Muscle layer of colon (tissue), 2 donors: ENCODE data around the gene CSF1R.

Experiments used
- H3K27ac ChIP-seq: one replicate; pipeline ENCODE4 v1.7.0; 2013; ENCODE audit warnings: low read depth, mild to moderate bottlenecking, low read length, moderate library complexity
- H3K27me3 ChIP-seq, 2 donors: one replicate each; pipeline ENCODE4 v1.7.0; 2013; ENCODE audit warnings: low read length in 2 of 2, mild to moderate bottlenecking in 2 of 2; ENCODE audit not compliant: insufficient read depth in 2 of 2, control insufficient read depth in 1 of 2
- H3K36me3 ChIP-seq: one replicate; pipeline ENCODE4 v1.7.0; 2013; ENCODE audit warnings: mild to moderate bottlenecking, low read length; ENCODE audit not compliant: insufficient read depth
- H3K4me1 ChIP-seq: one replicate; pipeline ENCODE4 v1.7.0; 2013; ENCODE audit warnings: mild to moderate bottlenecking, low read length; ENCODE audit not compliant: insufficient read depth
- H3K4me3 ChIP-seq, 2 donors: one replicate each; pipeline ENCODE4 v1.7.0; 2013; ENCODE audit warnings: low read length in 2 of 2, low read depth in 1 of 2, mild to moderate bottlenecking in 1 of 2, moderate library complexity in 1 of 2
- H3K9ac ChIP-seq: one replicate; pipeline ENCODE4 v1.7.0; 2013; ENCODE audit warnings: low read length
- H3K9me3 ChIP-seq: one replicate; pipeline ENCODE4 v1.7.0; 2013; ENCODE audit warnings: mild to moderate bottlenecking, low read length
- donor health status: abdominal sarcoma.
- donor health status: Adenocarcinoma of cecum.

The CSF1R gene

GRCh38 chr5:150009671-150010387, 76.5 kb downstream of the CSF1R start:
- Histone ChIP-seq H3K27ac (no peak overlapping the region), H3K27me3 (no peaks in the 10 kb centered on the region), H3K9ac (no peak overlapping the region), H3K4me1 (no peaks in the 10 kb centered on the region), H3K4me3 (no peak overlapping the region), H3K36me3 (peaks cover 61% of the 10 kb centered on the region), H3K9me3 (no peaks in the 10 kb centered on the region)

GRCh38 chr5:150007050-150007449, 79.3 kb downstream of the CSF1R start:
- H3K4me3 ChIP-seq = no peak overlapping the region
- H3K9ac ChIP-seq = no peak overlapping the region
- H3K27me3 ChIP-seq = no peaks in the 10 kb centered on the region
- H3K9me3 ChIP-seq = no peaks in the 10 kb centered on the region
- peaks cover 50% of the 10 kb centered on the region for H3K36me3 ChIP-seq
- H3K4me1 ChIP-seq = peaks cover 9% of the 10 kb centered on the region
- H3K27ac ChIP-seq = no peak overlapping the region

- Histone ChIP-seq H3K9me3 (no peaks in the 10 kb centered on the region), H3K4me3 (no peak overlapping the region), H3K4me1 (peaks cover 16% of the 10 kb centered on the region), H3K36me3 (peaks cover 50% of the 10 kb centered on the region), H3K27ac (no peak overlapping the region), H3K9ac (no peak overlapping the region), H3K27me3 (no peaks in the 10 kb centered on the region)
Observed at GRCh38 chr5:150006318-150006717, 80.0 kb downstream of the CSF1R start.
